ENCODE measurements around the gene BICD1. TPM values are rescaled to one million over a fixed set of nuclear protein-coding genes. Genes with fewer than 3 reads are reported as not detected.

BICD1 gene
- total RNA-seq, 6 donors from 2014 or later, result 11.3 to 44.0 (median 15.4) TPM

DNA sequence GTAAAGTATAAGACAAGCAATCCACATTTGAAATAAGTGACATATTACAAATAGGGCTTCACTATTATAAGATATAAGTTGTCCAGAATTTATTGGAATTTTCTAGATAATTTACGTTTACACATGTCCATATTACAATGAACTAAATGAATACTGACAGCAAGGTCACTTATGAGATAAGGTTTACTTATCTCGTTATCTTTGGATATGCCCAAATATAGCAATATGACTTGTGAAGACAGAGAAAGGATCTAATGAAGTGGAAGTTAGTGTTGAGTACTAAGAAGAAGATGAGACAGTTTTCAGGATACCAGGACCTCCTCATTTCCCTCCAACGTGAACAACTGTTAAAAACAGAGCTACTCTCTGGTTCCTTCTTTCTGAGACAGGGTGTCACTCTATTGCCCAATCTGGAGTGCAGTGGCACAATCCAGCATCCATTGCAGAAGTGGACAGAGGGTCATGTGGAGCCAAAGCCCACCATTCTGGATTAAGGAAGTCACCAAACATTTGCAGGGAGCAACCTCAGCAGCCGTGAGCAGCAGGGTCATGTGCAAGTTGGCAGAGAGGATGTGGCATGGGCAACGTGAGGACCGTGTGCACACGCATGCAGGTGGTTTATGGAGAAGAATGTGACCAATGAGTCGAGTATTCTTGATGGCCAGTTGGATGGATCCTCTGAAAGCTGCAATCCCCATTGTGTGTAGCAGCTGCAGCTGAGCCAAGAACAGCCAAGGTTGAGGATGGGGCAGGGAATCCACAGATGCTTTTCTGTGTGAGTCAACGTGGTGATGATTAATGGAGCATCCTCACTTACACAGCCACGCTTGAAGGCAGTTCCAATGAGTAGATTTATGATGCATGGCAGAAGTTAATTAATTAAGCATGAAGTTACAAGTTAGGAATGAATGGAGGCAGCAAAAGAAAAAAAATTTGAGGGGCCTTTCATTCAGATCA, 111.0 kb downstream of the BICD1 start:
- DNase-seq (peak in 1 of 2 donors; percentile 43), ATAC-seq (ENCODE audit: low FRiP score in 2 of 2) (peak in 1 of 2 donors; percentile 61)
- WGBS, 2 donors, result 82 to 85% methylated on average over 10 of the region's 10 CpGs

DNA sequence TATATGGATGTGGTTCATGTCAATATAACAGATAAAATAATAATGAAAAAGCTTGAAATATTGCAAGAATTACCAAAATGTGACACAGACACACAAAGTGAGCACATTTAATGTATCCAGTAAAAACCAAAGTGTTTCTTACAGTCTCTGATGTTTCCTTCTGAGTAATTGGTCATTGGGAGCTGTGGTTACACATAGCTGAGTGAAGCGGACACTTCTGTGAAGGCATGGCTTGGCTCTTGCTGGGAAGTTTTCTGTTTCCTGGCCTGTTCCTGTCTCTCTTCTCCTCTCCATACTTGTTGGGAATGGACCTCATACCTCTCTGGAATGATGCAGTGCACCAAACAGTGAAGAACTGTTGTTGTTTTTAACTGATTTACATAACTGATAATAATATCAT, 117.3 kb downstream of the BICD1 start:
- no peaks in the 10 kb centered on the region for H3K27me3 ChIP-seq
- no peaks in the 10 kb centered on the region for H3K36me3 ChIP-seq
- no peak for DNase-seq
- no peak overlapping the region for H3K4me3 ChIP-seq
- TF ChIP-seq, protein P1, sequence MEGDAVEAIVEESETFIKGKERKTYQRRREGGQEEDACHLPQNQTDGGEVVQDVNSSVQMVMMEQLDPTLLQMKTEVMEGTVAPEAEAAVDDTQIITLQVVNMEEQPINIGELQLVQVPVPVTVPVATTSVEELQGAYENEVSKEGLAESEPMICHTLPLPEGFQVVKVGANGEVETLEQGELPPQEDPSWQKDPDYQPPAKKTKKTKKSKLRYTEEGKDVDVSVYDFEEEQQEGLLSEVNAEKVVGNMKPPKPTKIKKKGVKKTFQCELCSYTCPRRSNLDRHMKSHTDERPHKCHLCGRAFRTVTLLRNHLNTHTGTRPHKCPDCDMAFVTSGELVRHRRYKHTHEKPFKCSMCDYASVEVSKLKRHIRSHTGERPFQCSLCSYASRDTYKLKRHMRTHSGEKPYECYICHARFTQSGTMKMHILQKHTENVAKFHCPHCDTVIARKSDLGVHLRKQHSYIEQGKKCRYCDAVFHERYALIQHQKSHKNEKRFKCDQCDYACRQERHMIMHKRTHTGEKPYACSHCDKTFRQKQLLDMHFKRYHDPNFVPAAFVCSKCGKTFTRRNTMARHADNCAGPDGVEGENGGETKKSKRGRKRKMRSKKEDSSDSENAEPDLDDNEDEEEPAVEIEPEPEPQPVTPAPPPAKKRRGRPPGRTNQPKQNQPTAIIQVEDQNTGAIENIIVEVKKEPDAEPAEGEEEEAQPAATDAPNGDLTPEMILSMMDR (IDR thresholded peaks at IDR 0.05), result no peak
- TF ChIP-seq EP300 (IDR thresholded peaks at IDR 0.05), result no peak
- no peak for TF ChIP-seq POLR2A (IDR thresholded peaks at IDR 0.05)
- no peak for TF ChIP-seq POLR2AphosphoS5 (IDR thresholded peaks at IDR 0.05)
- no peak for ATAC-seq (ENCODE audit: low FRiP score in 2 of 2)
- no peaks in the 10 kb centered on the region for H3K9me3 ChIP-seq
- no peaks in the 10 kb centered on the region for H3K4me1 ChIP-seq
- WGBS, 2 donors, result 86 to 100% methylated on average over 1 of the region's 1 CpG
- H3K27ac ChIP-seq, result no peak overlapping the region

More for the DNA sequence above, 111.0 kb downstream of the BICD1 start:
- Histone ChIP-seq H3K36me3 (peaks cover 0 to 11% (median 2%) of the 10 kb centered on the region in 4 donors), H3K9me3 (no peaks in the 10 kb centered on the region), H3K4me3 (no peak overlapping the region), H3K4me1 (no peaks in the 10 kb centered on the region), H3K27ac (no peak overlapping the region), H3K27me3 (no peaks in the 10 kb centered on the region)
- TF ChIP-seq EP300 (IDR thresholded peaks at IDR 0.05) (no peak), POLR2AphosphoS5 (IDR thresholded peaks at IDR 0.05) (no peak), POLR2A (IDR thresholded peaks at IDR 0.05) (no peak)
- TF ChIP-seq, protein P1 (IDR thresholded peaks at IDR 0.05), result no peak

DNA sequence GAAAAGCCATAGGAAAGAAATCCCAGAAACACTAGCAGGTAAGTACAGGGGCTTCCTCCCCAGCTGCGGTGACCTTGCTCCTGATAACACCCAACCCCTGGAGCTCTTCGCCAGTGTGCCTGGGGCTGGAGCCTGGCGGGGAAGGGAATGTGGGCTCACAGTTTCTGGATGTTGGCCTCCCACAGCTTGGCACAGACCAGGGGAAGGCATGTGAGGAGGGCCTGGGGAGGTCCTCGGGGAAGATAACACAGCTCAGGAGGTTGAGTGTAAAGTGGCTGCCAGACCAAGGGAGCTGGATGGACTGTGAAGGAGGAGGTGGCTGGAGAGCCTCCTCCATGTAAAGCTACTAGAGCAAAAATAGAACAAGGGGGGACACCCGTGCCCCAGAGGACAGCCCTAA, 120.1 kb downstream of the BICD1 start:
- Histone ChIP-seq H3K27me3 (no peaks in the 10 kb centered on the region), H3K4me3 (no peak overlapping the region), H3K36me3 (no peaks in the 10 kb centered on the region), H3K27ac (no peak overlapping the region), H3K4me1 (no peaks in the 10 kb centered on the region), H3K9me3 (no peaks in the 10 kb centered on the region)
- WGBS, 2 donors, result 76 to 87% methylated on average over 3 to 5 of the region's 5 CpGs
- ATAC-seq (ENCODE audit: low FRiP score in 2 of 2), result no peak
- no peak for TF ChIP-seq EP300 (IDR thresholded peaks at IDR 0.05)
- TF ChIP-seq, protein P1 (IDR thresholded peaks at IDR 0.05), result no peak
- TF ChIP-seq POLR2A (IDR thresholded peaks at IDR 0.05), result no peak
- TF ChIP-seq POLR2AphosphoS5 (IDR thresholded peaks at IDR 0.05), result no peak
- DNase-seq, result no peak

DNA sequence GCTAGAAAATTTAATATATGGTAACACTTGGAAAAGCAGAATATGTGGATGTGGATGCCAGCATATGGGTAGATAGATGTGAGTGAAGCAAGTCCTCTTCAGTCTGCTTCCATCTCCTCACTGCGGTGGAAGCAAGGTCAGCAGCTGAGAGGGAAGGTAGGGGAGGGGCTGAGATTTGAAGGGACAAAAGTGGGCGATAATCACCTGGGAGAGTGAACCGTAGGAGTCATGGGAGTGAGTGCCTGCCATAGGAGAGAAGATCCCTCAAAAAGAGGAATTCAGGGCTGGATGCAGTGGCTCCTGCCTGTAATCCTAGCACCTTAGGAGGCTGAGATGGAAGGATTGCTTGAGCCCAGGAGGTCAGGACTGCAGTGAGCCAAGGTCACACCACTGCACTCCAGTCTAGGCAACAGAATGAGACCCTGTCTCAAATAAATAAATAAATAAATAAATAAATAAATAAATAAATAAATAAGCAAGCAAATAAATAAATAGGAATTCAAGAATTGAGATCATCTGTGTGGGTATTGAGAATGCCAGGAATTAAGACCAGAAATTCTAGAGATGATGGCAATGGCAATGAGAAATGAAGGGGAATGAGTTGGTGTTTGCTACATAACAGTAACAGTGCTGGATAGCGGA, 123.4 kb downstream of the BICD1 start:
- Histone ChIP-seq H3K9me3 (no peaks in the 10 kb centered on the region), H3K27ac (no peak overlapping the region), H3K4me3 (no peak overlapping the region), H3K27me3 (no peaks in the 10 kb centered on the region), H3K4me1 (no peaks in the 10 kb centered on the region), H3K36me3 (no peaks in the 10 kb centered on the region)
- WGBS, 2 donors, result 82 to 86% methylated on average over 4 of the region's 4 CpGs
- DNase-seq, result no peak
- ATAC-seq (ENCODE audit: low FRiP score in 2 of 2), result no peak
- TF ChIP-seq, protein P1 (IDR thresholded peaks at IDR 0.05), result no peak
- TF ChIP-seq POLR2AphosphoS5 (IDR thresholded peaks at IDR 0.05), result no peak
- TF ChIP-seq EP300 (IDR thresholded peaks at IDR 0.05), result no peak
- no peak for TF ChIP-seq POLR2A (IDR thresholded peaks at IDR 0.05)
